Ovary (tissue), 10 donors: ENCODE measurements around the gene SIRT4. TPM values are rescaled to one million over a fixed set of nuclear protein-coding genes. Genes with fewer than 3 reads are reported as not detected.
"Not testable (repeated sequence)": the region's sequence is repeated elsewhere in the genome, so short reads cannot be mapped to it uniquely, and the experiment has no call there.

Experiments
- DNase-seq, 5 donors: peaks; one replicate each; pipeline ENCODE4 v3.0.0-alpha.2; 2019 to 2020
- H3K27ac ChIP-seq, 2 donors: fragments of 200-600 bp; one replicate each; pipeline versions ENCODE4 v1.5.1 to v1.8.0; 2019 to 2022
- H3K27me3 ChIP-seq: fragments of 200-600 bp; one replicate; pipeline ENCODE4 v1.8.0; 2022
- H3K36me3 ChIP-seq: fragments of 200-600 bp; sonication (generic); one replicate; pipeline ENCODE4 v1.5.1; 2019
- H3K4me1 ChIP-seq: one replicate; pipeline ENCODE4 v1.8.1; 2013; ENCODE audit warnings: mild to moderate bottlenecking, moderate library complexity; ENCODE audit not compliant: insufficient read depth
- H3K4me3 ChIP-seq: fragments of 200-600 bp; sonication (generic); one replicate; pipeline ENCODE4 v1.5.1; 2017
- H3K9me3 ChIP-seq, 2 donors: fragments of 200-600 bp in 1 of 2; sonication (generic) in 1 of 2; one replicate each; pipeline versions ENCODE4 v1.5.1 to v1.8.1; 2013 to 2019; ENCODE audit warnings: mild to moderate bottlenecking in 1 of 2, moderate library complexity in 1 of 2
- EP300 ChIP-seq: sonication (generic); formaldehyde crosslinking; IDR thresholded peaks from one replicate; pipeline ENCODE4 v1.6.1; 2017; ENCODE audit warnings: antibody characterized with exemption
- POLR2A ChIP-seq: fragments of 450-650 bp; IDR thresholded peaks from one replicate; pipeline ENCODE4 v1.6.1; 2017; ENCODE audit warnings: antibody characterized with exemption, mild to moderate bottlenecking, moderate library complexity
- WGBS, 3 donors: extraction: QIAGEN DNeasy Blood & Tissue Kit in 1 of 3; methylation state at CpG; one replicate each; pipeline versions ENCODE4 v1.1.5 to v1.1.7; 2013 to 2017; 5-methylcytosine and 5-hydroxymethylcytosine counted together
- intact Hi-C, 4 donors: fragments of 100-400 bp; cut with DNase I; formaldehyde crosslinking; loops; one replicate each; pipeline versions ENCODE4 v1.11.0 to v1.15.1; 2022 to 2023
- long read RNA-seq, 3 donors: library from polyadenylated mRNA in 2 of 3; unstranded in 2 of 3; transcript quantifications; one replicate each; pipeline ENCODE4 v2.0.0 and lab custom pipeline, GENCODE V29; 2021 to 2026
- polyA plus RNA-seq, 2 donors: library from polyadenylated mRNA; stranded (reverse); fragments of 200-250 nt in 1 of 2; fragments of 350-450 nt in 1 of 2; fragmentation: Illumina TruSeq in 1 of 2; extraction: RNeasy Lipid Tissue Mini Kit (QIAGEN cat#74804) in 1 of 2; gene quantifications; one replicate each; pipeline ENCODE4 v1.2.3, GENCODE V29; 2013 to 2014
- total RNA-seq, 7 donors: library from RNA; depleted of rRNA in 2 of 7; stranded (reverse); fragments of >200 nt in 2 of 7; fragmentation: NEBNext Ultra II Directional in 3 of 7; extraction: Animal tissue kit (Norgen Biotek cat#: 25700) in 3 of 7; gene quantifications; one replicate each; pipeline versions ENCODE4 v1.1.0 to v1.2.4, GENCODE V29; 2016 to 2023
- TF ChIP-seq, protein P1 (sequence below), 3 donors: fragments of 450-650 bp in 2 of 3; fragments of 200-600 bp in 1 of 3; IDR thresholded peaks; one replicate each; pipeline versions ENCODE4 v1.5.1 to v1.8.0; 2016 to 2022; ENCODE audit warnings: antibody characterized with exemption in 3 of 3, mild to moderate bottlenecking in 1 of 3
- donor health status: DM: no; HTN: no; CAD: no; lungs with moderate emphysema.
- donor health status: DM: no; HTN: no; CAD: no.
- donor health status: Bipolar disorder and iron deficiency.
- donor health status: DM: yes; HTN: yes; CAD: no.
- donor health status: DM: no; HTN: no; CAD: no.
- donor health status: DM: yes; HTN: yes; CAD: no.

The SIRT4 gene, protein sequence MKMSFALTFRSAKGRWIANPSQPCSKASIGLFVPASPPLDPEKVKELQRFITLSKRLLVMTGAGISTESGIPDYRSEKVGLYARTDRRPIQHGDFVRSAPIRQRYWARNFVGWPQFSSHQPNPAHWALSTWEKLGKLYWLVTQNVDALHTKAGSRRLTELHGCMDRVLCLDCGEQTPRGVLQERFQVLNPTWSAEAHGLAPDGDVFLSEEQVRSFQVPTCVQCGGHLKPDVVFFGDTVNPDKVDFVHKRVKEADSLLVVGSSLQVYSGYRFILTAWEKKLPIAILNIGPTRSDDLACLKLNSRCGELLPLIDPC
- total RNA-seq (1 to 10 TPM in 5 of 7 donors, under 1 TPM in 2; 0.87 to 4.6 (median 1.4) TPM), polyA plus RNA-seq (1 to 10 TPM; 2.0 to 2.8 TPM)
- long read RNA-seq, donor 1, transcript SIRT4-201 (4 exons, 1,217 nt), result major isoform, 5 of 6 reads
- long read RNA-seq, donor 1, partial matches to known transcripts, result 1 of 6 reads
- long read RNA-seq, donor 1, other reads (novel, unspliced or antisense), result 0 of 6 reads
- long read RNA-seq, donor 2, result 0 reads
- long read RNA-seq, donor 3, partial matches to known transcripts, result 0 of 2 reads
- long read RNA-seq, donor 3, other reads (novel, unspliced or antisense), result 2 of 2 reads

DNA sequence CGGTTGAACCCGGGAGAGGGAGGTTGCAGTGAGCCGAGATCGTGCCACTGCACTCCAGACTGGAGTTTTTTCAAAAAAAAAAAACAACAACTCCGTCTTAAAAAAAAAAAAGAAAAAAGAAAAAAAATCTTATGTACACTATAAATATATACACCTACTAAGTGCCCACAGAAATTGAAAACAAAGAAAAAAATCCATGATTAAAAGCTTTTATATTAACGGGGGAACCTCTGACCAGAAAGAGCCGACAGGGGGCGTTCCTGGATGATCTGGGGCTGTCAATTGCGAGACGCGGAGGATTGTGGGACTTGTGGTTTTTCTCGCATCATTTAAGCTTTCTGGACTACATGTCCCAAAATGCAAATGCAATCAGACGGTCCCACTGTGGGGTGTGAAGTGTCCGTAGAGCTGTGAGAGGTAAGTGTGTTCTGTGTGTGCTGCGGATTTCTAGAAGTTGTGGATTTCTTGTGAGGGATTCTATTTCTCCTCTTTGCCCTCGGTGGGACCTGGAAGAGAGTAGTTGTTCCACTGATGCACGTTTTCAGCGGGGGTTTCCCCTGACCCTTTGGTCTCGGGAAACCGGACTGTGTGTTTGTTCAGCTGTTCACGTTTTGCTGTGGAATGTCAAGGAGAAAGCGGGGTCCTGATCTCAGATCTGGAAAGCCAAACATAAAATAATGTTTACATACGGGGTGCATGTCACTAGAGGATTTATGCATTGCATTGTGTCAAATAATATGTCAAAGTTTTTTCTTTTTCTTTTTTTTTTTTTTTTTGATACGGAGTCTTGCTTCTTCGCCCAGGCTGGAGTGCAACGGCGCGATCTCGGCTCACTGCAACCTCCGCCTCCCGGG is at the start of gene SIRT4:
Gene SIRT4 (plus strand): TSS at position 360 of the 854 bp plus-strand sequence. CDS start 1,241 bp downstream, outside the sequence.
- intact Hi-C loops, result no loop called here
- DNase-seq, result peak; percentile 83 to 92 (median 88)

DNA sequence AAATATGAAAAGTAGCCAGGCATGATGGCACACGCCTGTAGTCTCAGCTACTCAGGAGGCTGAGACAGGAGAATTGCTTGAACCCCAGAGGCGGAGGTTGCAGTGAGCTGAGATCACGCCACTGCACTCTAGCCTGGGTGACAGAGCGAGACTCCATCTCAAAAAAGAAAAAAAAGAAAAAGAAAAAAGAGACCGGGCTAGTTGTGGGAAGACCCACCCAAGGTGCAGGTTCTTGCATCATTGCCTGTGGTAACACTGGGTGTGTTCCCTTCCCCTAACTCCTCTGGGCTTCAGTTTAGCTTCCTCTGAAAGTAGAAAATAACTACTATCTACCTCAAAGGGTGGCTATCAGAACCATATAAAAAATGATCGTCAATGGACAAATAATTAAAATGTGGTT is 48.8 kb upstream of the SIRT4 start:
- 87 to 92% (median 88%) methylated on average over 6 of the region's 6 CpGs for WGBS, 3 donors
- H3K4me3 ChIP-seq, intact Hi-C loops, H3K27ac ChIP-seq, H3K36me3 ChIP-seq, DNase-seq, H3K27me3 ChIP-seq, H3K9me3 ChIP-seq: not testable (repeated sequence)
- peaks cover 14% of the 10 kb centered on the region for H3K4me1 ChIP-seq

More for the DNA sequence above, at the start of gene SIRT4:
- H3K9me3 ChIP-seq, result no peaks in the 10 kb centered on the region
- H3K27ac ChIP-seq, result peak within 1 kb of the TSS in 1 of 2 donors; percentile 61
- peak within 1 kb of the TSS; percentile 65 for H3K4me3 ChIP-seq
- no peaks in the 10 kb centered on the region for H3K4me1 ChIP-seq
- no peak for TF ChIP-seq EP300
- TF ChIP-seq, protein P1, sequence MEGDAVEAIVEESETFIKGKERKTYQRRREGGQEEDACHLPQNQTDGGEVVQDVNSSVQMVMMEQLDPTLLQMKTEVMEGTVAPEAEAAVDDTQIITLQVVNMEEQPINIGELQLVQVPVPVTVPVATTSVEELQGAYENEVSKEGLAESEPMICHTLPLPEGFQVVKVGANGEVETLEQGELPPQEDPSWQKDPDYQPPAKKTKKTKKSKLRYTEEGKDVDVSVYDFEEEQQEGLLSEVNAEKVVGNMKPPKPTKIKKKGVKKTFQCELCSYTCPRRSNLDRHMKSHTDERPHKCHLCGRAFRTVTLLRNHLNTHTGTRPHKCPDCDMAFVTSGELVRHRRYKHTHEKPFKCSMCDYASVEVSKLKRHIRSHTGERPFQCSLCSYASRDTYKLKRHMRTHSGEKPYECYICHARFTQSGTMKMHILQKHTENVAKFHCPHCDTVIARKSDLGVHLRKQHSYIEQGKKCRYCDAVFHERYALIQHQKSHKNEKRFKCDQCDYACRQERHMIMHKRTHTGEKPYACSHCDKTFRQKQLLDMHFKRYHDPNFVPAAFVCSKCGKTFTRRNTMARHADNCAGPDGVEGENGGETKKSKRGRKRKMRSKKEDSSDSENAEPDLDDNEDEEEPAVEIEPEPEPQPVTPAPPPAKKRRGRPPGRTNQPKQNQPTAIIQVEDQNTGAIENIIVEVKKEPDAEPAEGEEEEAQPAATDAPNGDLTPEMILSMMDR (IDR thresholded peaks at IDR 0.05), result peak in 2 of 3 donors; percentile 66 to 67
- TF ChIP-seq POLR2A, result peak; percentile 8
- 5 to 8% (median 5%) methylated on average over 31 of the region's 31 CpGs for WGBS, 3 donors
- H3K27me3 ChIP-seq, result no peaks in the 10 kb centered on the region
- no peaks in the 10 kb centered on the region for H3K36me3 ChIP-seq

DNA sequence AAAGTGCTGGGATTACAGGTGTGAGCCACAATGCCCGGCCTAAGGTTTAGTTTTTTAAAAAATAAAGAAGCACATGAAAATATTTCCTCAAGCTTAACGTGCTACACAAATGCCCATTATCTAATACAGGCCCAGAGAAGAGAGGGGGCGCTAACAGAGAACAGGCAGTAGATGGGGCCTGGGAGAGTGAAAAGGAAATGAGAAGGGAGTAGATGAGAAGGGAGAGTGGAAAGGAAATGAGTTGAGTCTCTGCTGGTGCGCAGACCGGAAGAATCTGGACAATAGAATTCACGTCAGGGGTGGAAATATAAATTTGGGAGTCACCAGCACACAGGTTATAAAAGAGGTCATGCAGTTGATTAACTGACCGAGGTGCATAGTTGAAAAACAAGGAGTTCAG is 47.3 kb upstream of the SIRT4 start:
- DNase-seq, result no peak
- Histone ChIP-seq H3K27ac (no peak overlapping the region), H3K27me3 (no peaks in the 10 kb centered on the region), H3K36me3 (no peaks in the 10 kb centered on the region), H3K9me3 (no peaks in the 10 kb centered on the region), H3K4me1 (peaks cover 9% of the 10 kb centered on the region), H3K4me3 (no peak overlapping the region)
- TF ChIP-seq POLR2A (no peak), EP300 (no peak)
- TF ChIP-seq, protein P1 (IDR thresholded peaks at IDR 0.05), result no peak
- WGBS, 3 donors, result 86 to 91% (median 88%) methylated on average over 7 of the region's 7 CpGs
- intact Hi-C loops, result loop anchor here in 1 of 4 donors (5.0 kb wide), 1 partner anchor 1082 kb away; no protein-coding TSS in a partner anchor

DNA sequence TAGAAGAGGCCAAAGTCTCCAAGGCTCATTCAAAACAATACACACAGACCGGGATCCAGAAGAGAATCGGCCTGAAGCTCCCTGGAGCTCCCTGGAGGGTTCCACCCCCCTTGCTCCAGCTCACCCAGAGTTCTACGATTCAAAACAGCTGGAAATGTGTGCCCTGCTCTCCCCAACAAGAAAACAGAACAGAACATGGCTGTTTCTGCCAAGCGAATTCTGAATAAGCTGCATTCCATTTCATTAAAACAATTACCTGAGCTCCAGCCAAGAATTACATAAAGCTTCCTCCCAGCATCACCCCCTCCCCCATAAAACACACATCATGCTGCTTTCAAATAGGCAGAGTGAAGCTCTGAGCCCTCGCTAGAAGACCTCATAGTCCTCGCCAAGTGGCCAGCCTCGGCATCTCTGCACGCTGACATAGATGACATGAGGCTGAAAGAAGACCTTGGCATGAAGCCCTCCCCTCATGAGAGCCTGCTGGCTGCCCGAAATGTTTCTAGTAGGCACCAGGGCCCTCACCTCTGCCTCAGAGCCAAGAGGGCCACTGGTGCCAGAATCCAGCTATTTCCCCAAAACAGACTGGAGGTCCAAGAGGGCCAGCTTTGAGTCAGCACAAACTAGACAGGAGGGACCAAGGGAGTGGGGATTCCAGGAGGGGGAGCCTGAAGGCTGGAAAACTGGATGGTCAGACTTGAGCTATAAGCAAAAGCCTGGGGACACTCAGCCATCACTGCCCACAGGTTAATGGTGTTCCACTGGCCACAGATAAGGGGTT is 44.9 kb upstream of the SIRT4 start:
- Histone ChIP-seq H3K27me3 (no peaks in the 10 kb centered on the region), H3K36me3 (no peaks in the 10 kb centered on the region), H3K4me1 (peaks cover 12% of the 10 kb centered on the region), H3K4me3 (no peak overlapping the region), H3K9me3 (no peaks in the 10 kb centered on the region), H3K27ac (peak overlapping the region; percentile 31 to 60)
- TF ChIP-seq, protein P1 (IDR thresholded peaks at IDR 0.05), result no peak
- TF ChIP-seq POLR2A, result no peak
- no peak for TF ChIP-seq EP300
- intact Hi-C loops, result loop anchor here in 1 of 4 donors (5.0 kb wide), 1 partner anchor 1080 kb away; no protein-coding TSS in a partner anchor
- 1 to 5% (median 5%) methylated on average over 9 of the region's 9 CpGs for WGBS, 3 donors
- DNase-seq, result peak; percentile 55 to 73 (median 59)
